GM12864 (cell line): ENCODE measurements around the gene HEXD.

ENCODE experiments used
- DNase-seq: peaks from one replicate; pipeline ENCODE4 v3.0.0-alpha.2; 2011; ENCODE audit warnings: low read depth
- H3K4me3 ChIP-seq: 2 replicates; pipeline ENCODE4 v1.5.1; 2011; ENCODE audit warnings: mild to moderate bottlenecking, low read depth, low read length, control low read depth
- CTCF ChIP-seq: IDR thresholded peaks from 2 replicates; pipeline ENCODE4 v1.5.1; 2011; ENCODE audit warnings: low read depth, mild to moderate bottlenecking, moderate library complexity, low read length, control low read depth, inconsistent platforms; ENCODE audit errors: missing control alignments

HEXD gene

GRCh38 chr17:82443465-82444283 lies 25.5 kb downstream of the HEXD start:
- no peak for DNase-seq
- no peak overlapping the region for H3K4me3 ChIP-seq
- no peak for TF ChIP-seq CTCF

GRCh38 chr17:82444284-82444893 lies 26.2 kb downstream of the HEXD start:
- TF ChIP-seq CTCF, result no peak
- H3K4me3 ChIP-seq, result no peak overlapping the region
- DNase-seq, result no peak

DNA sequence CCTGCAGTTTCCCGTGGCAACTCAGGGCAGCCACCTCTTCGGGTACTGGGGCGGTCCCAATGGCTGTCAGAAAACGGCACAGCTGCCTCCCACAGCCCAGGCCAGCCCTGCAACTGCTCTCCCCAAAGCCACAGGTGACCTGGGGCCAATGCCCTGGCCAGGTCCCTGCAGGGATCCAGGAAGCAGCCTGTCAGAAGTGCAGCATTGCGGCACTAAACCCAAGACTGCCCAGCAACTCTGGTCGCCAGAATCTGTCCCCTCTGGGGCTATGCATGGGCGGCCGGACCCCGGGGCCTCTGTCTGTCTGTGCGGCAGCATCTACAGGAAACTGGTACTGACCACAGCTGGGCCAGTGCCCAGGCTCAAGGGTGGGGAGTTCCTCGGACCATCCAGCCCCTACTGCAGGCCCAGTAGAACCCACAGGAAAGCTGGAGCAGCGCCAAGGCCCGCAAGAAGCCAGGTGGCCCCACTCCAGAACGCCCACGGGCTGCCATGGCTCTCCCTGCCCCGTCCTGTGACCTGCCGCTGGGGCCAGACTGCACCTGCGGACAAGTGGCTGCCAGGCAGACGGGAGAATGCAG lies 26.9 kb downstream of the HEXD start:
- no peak for DNase-seq
- no peak overlapping the region for H3K4me3 ChIP-seq
- TF ChIP-seq CTCF, result no peak

DNA sequence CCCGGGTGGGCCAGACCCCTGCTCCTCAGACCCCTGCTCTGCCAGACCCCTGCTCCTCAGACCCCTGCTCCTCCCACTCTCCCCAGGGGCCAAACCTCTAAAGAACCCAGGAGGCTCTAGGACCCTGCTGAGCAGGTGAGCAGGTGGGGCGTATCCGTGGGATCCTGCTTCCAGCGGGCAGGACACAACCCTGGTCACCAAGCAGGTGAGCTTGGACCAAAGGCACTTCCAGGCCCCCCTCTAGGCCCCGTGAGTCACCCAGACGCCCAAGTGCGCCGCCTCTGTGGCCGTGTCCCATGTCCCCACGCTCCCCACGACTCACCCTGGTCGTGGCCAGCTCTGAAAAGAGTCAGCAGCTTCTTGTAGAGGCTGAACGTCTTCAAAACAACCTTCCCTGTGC lies 27.4 kb downstream of the HEXD start:
- TF ChIP-seq CTCF, result no peak
- H3K4me3 ChIP-seq, result no peak overlapping the region
- DNase-seq, result no peak

GRCh38 chr17:82446124-82446523 lies 28.0 kb downstream of the HEXD start:
- no peak for DNase-seq
- TF ChIP-seq CTCF, result no peak
- H3K4me3 ChIP-seq, result no peak overlapping the region

- TF ChIP-seq CTCF, result no peak
- DNase-seq, result no peak
- no peak overlapping the region for H3K4me3 ChIP-seq
These were observed 28.5 kb downstream of the HEXD start for GRCh38 chr17:82446649-82447048.
